Vagina (tissue), 2 donors: Measurements from ENCODE around the gene RALGAPA2. TPM values are rescaled to one million over a fixed set of nuclear protein-coding genes. Genes with fewer than 3 reads are reported as not detected.

Experiments used
- DNase-seq, 2 donors: peaks; one replicate each; pipeline ENCODE4 v3.0.0-alpha.2; 2017; ENCODE audit errors: extremely low spot score in 2 of 2
- H3K27ac ChIP-seq: fragments of 200-600 bp; sonication (generic); one replicate; pipeline ENCODE4 v1.5.1; 2019
- H3K27me3 ChIP-seq: fragments of 200-600 bp; sonication (generic); one replicate; pipeline ENCODE4 v1.5.1; 2019
- H3K36me3 ChIP-seq, 2 donors: fragments of 200-600 bp; sonication (generic); one replicate each; pipeline ENCODE4 v1.5.1; 2017 to 2019
- H3K4me1 ChIP-seq: fragments of 200-600 bp; sonication (generic); one replicate; pipeline ENCODE4 v1.5.1; 2019
- H3K4me3 ChIP-seq, 2 donors: fragments of 200-600 bp; sonication (generic); 1 replicate in 1 of 2; 2 replicates in 1 of 2; pipeline ENCODE4 v1.5.1; 2016 to 2019
- H3K9me3 ChIP-seq: fragments of 200-600 bp; sonication (generic); one replicate; pipeline ENCODE4 v1.5.1; 2019
- CTCF ChIP-seq, 3 experiments: fragments of 450-650 bp in 2 of 3; fragments of 200-600 bp in 1 of 3; sonication (generic) in 1 of 3; IDR thresholded peaks; one replicate each; pipeline ENCODE4 v1.5.1; 2017 to 2019; ENCODE audit warnings: antibody characterized with exemption in 3 of 3, mild to moderate bottlenecking in 2 of 3, moderate library complexity in 2 of 3
- POLR2A ChIP-seq, 2 donors: fragments of 450-650 bp; IDR thresholded peaks; one replicate each; pipeline ENCODE4 v1.6.1; 2017; ENCODE audit warnings: antibody characterized with exemption in 2 of 2, mild to moderate bottlenecking in 2 of 2, moderate library complexity in 2 of 2
- POLR2AphosphoS5 ChIP-seq, 2 donors: sonication (generic); formaldehyde crosslinking; IDR thresholded peaks; one replicate each; pipeline ENCODE4 v1.9.0; 2017; ENCODE audit warnings: antibody characterized with exemption in 2 of 2, mild to moderate bottlenecking in 2 of 2, low read depth in 1 of 2; ENCODE audit not compliant: insufficient read depth in 1 of 2
- intact Hi-C: fragments of 100-400 bp; cut with DNase I; formaldehyde crosslinking; loops from one replicate; pipeline ENCODE4 v1.15.1; 2023
- total RNA-seq: library from RNA; depleted of rRNA; stranded (reverse); fragments of >200 nt; gene quantifications from one replicate; pipeline ENCODE4 v1.2.3, GENCODE V29; 2016

The RALGAPA2 gene
- total RNA-seq, 1 donor from 2014 or later: 31.9 TPM

GRCh38 chr20:20721489-20721888 is 9.0 kb upstream of the RALGAPA2 start:
- DNase-seq: no peak
- intact Hi-C loops: no loop called here
- H3K4me3 ChIP-seq: no peak overlapping the region
- H3K9me3 ChIP-seq: no peaks in the 10 kb centered on the region
- TF ChIP-seq POLR2AphosphoS5 (IDR thresholded peaks at IDR 0.05; ENCODE audit: insufficient read depth in 1 of 2, low read depth in 1 of 2) (no peak), CTCF (IDR thresholded peaks at IDR 0.05) (no peak), POLR2A (IDR thresholded peaks at IDR 0.05) (no peak)
- no peaks in the 10 kb centered on the region for H3K4me1 ChIP-seq
- H3K27ac ChIP-seq: no peak overlapping the region
- H3K27me3 ChIP-seq: no peaks in the 10 kb centered on the region
- no peaks in the 10 kb centered on the region for H3K36me3 ChIP-seq

GRCh38 chr20:20720158-20720557 is 7.7 kb upstream of the RALGAPA2 start:
- Histone ChIP-seq H3K9me3 (no peaks in the 10 kb centered on the region), H3K4me1 (no peaks in the 10 kb centered on the region), H3K27me3 (no peaks in the 10 kb centered on the region), H3K27ac (no peak overlapping the region), H3K36me3 (no peaks in the 10 kb centered on the region), H3K4me3 (no peak overlapping the region)
- no peak for DNase-seq
- intact Hi-C loops: no loop called here
- TF ChIP-seq POLR2AphosphoS5 (IDR thresholded peaks at IDR 0.05; ENCODE audit: insufficient read depth in 1 of 2, low read depth in 1 of 2) (no peak), POLR2A (IDR thresholded peaks at IDR 0.05) (no peak)

- Histone ChIP-seq H3K27me3 (no peaks in the 10 kb centered on the region), H3K4me1 (no peaks in the 10 kb centered on the region), H3K9me3 (no peaks in the 10 kb centered on the region), H3K4me3 (no peak overlapping the region), H3K36me3 (no peaks in the 10 kb centered on the region), H3K27ac (no peak overlapping the region)
- peak in 1 of 2 donors; percentile 29 for DNase-seq
- intact Hi-C loops: no loop called here
- no peak for TF ChIP-seq POLR2AphosphoS5 (IDR thresholded peaks at IDR 0.05; ENCODE audit: insufficient read depth in 1 of 2, low read depth in 1 of 2)
- no peak for TF ChIP-seq POLR2A (IDR thresholded peaks at IDR 0.05)
- no peak for TF ChIP-seq CTCF (IDR thresholded peaks at IDR 0.05)
Measured at GRCh38 chr20:20719411-20719810, 7.0 kb upstream of the RALGAPA2 start.

- intact Hi-C loops: no loop called here
- H3K9me3 ChIP-seq: no peaks in the 10 kb centered on the region
- H3K27me3 ChIP-seq: no peaks in the 10 kb centered on the region
- H3K27ac ChIP-seq: peak overlapping the region; percentile 83
- peak overlapping the region; percentile 87 to 89 for H3K4me3 ChIP-seq
- H3K36me3 ChIP-seq: no peaks in the 10 kb centered on the region
- no peak for TF ChIP-seq CTCF (IDR thresholded peaks at IDR 0.05)
- TF ChIP-seq POLR2AphosphoS5 (IDR thresholded peaks at IDR 0.05; ENCODE audit: insufficient read depth in 1 of 2, low read depth in 1 of 2): no peak
- TF ChIP-seq POLR2A (IDR thresholded peaks at IDR 0.05): no peak
- peak in 1 of 2 donors; percentile 83 for DNase-seq
- peaks cover 19% of the 10 kb centered on the region for H3K4me1 ChIP-seq
Measured at GRCh38 chr20:20713244-20713765, 861 bp upstream of the RALGAPA2 start.

DNA sequence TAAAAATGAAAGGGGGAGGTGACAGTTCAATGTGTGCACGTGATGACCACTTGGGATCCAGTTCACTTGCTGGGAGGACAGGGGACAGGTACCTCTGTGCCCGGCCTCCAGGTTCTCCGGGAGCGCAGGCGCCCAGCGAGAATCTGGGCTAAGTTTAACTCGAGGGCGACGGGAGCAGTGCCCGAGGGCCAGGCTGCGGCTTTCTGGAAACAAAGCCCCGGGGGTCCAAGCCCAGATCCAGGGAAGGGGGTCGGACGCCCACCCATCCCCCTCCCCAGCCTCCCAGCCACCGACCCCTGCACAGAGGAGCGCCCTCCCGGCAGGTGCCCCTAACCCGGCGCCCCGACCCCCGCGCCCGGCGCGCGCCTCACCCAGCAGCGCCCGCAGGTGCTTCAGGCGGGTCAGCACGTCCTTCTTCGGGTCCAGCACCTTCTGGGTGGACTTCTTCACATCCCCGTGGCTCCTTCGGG is 405 bp downstream of the RALGAPA2 start:
- DNase-seq: peak in 1 of 2 donors; percentile 89
- H3K4me3 ChIP-seq: peak overlapping the region; percentile 87 to 89
- peak overlapping the region; percentile 83 for H3K27ac ChIP-seq
- TF ChIP-seq POLR2A (IDR thresholded peaks at IDR 0.05) (no peak), POLR2AphosphoS5 (IDR thresholded peaks at IDR 0.05; ENCODE audit: insufficient read depth in 1 of 2, low read depth in 1 of 2) (no peak), CTCF (IDR thresholded peaks at IDR 0.05) (no peak)
- no peaks in the 10 kb centered on the region for H3K36me3 ChIP-seq
- H3K9me3 ChIP-seq: no peaks in the 10 kb centered on the region
- no peaks in the 10 kb centered on the region for H3K27me3 ChIP-seq
- intact Hi-C loops: no loop called here
- H3K4me1 ChIP-seq: peaks cover 19% of the 10 kb centered on the region
